GM23248 (cell line): ENCODE data around the gene NCAPG.

Experiments
- EZH2 ChIP-seq: fragments of 200-600 bp; sonication (generic); IDR thresholded peaks from 2 replicates; pipeline ENCODE4 v1.6.1; 2018; ENCODE audit warnings: antibody characterized with exemption, mild to moderate bottlenecking; ENCODE audit not compliant: insufficient read depth, poor library complexity, severe bottlenecking
- EZH2phosphoT487 ChIP-seq: fragments of 200-600 bp; sonication (generic); IDR thresholded peaks from 2 replicates; pipeline ENCODE4 v1.6.1; 2018; ENCODE audit warnings: antibody characterized with exemption, moderate library complexity, mild to moderate bottlenecking, low read depth; ENCODE audit not compliant: insufficient read depth

- TF ChIP-seq EZH2phosphoT487 (no peak), EZH2 (no peak)
Measured at GRCh38 chr4:17794730-17795129, 16.0 kb upstream of the NCAPG start.
